22Rv1 (cell line): ENCODE results near the gene OR5W2.
"Not testable (repeated sequence)": the region's sequence is repeated elsewhere in the genome, so short reads cannot be mapped to it uniquely, and the experiment has no call there.

Experiments used
- CTCF ChIP-seq: fragments of 450-650 bp; IDR thresholded peaks from 2 replicates; pipeline ENCODE4 v1.5.1; 2017; ENCODE audit warnings: mild to moderate bottlenecking
- ZFX ChIP-seq: fragments of 450-650 bp; IDR thresholded peaks from 2 replicates; pipeline ENCODE4 v1.6.1; 2017; ENCODE audit warnings: antibody characterized with exemption, borderline replicate concordance

GRCh38 chr11:55884995-55885394, 29.4 kb downstream of the OR5W2 start:
- not testable (repeated sequence) for TF ChIP-seq CTCF, ZFX
